ENCODE data around the gene ICA1L.

- TF ChIP-seq CTCF (IDR thresholded peaks at IDR 0.05): no peak
- no peak for TF ChIP-seq POLR2A (IDR thresholded peaks at IDR 0.05)
- TF ChIP-seq EP300 (IDR thresholded peaks at IDR 0.05): no peak
- TF ChIP-seq POLR2AphosphoS5 (IDR thresholded peaks at IDR 0.05): no peak
These were observed 110.7 kb downstream of the ICA1L start for GRCh38 chr2:202760848-202761247.

Measured in suprapubic skin (tissue), 4 donors.